ENCODE results near the gene NAGPA.

Gene NAGPA

GRCh38 chr16:5069854-5070253 is 36.1 kb upstream of the NAGPA start:
- no peak overlapping the region for H3K27ac ChIP-seq
- no peaks in the 10 kb centered on the region for H3K36me3 ChIP-seq
- peaks cover 14 to 18% of the 10 kb centered on the region in 2 experiments for H3K4me1 ChIP-seq (ENCODE audit: control insufficient read depth in 1 of 2, insufficient read depth in 1 of 2, low read depth in 1 of 2, low read length in 1 of 2)
- TF ChIP-seq CTCF (IDR thresholded peaks at IDR 0.05), result no peak
- peaks cover 12% of the 10 kb centered on the region for H3K27me3 ChIP-seq
- H3K4me3 ChIP-seq (ENCODE audit: low read depth in 1 of 2, low read length in 1 of 2), result no peak overlapping the region
- H3K9me3 ChIP-seq, result no peaks in the 10 kb centered on the region

- Histone ChIP-seq H3K4me1 (ENCODE audit: control insufficient read depth in 1 of 2, insufficient read depth in 1 of 2, low read depth in 1 of 2, low read length in 1 of 2) (peaks cover 14 to 18% of the 10 kb centered on the region in 2 experiments), H3K27me3 (peaks cover 12% of the 10 kb centered on the region), H3K36me3 (no peaks in the 10 kb centered on the region), H3K9me3 (no peaks in the 10 kb centered on the region), H3K27ac (no peak overlapping the region), H3K4me3 (ENCODE audit: low read depth in 1 of 2, low read length in 1 of 2) (no peak overlapping the region)
- no peak for TF ChIP-seq CTCF (IDR thresholded peaks at IDR 0.05)
Measured at GRCh38 chr16:5069048-5069447, 35.3 kb upstream of the NAGPA start.

- peaks cover 4 to 5% of the 10 kb centered on the region in 2 experiments for H3K4me1 ChIP-seq (ENCODE audit: control insufficient read depth in 1 of 2, insufficient read depth in 1 of 2, low read depth in 1 of 2, low read length in 1 of 2)
- no peaks in the 10 kb centered on the region for H3K36me3 ChIP-seq
- H3K27me3 ChIP-seq, result peaks cover 32% of the 10 kb centered on the region
- H3K9me3 ChIP-seq, result no peaks in the 10 kb centered on the region
- no peak overlapping the region for H3K4me3 ChIP-seq (ENCODE audit: low read depth in 1 of 2, low read length in 1 of 2)
- no peak overlapping the region for H3K27ac ChIP-seq
- no peak for TF ChIP-seq CTCF (IDR thresholded peaks at IDR 0.05)
Measured at GRCh38 chr16:5066511-5066910, 32.8 kb upstream of the NAGPA start.

GRCh38 chr16:5065813-5066212 is 32.1 kb upstream of the NAGPA start, which contains the start of gene C16orf89:
Gene C16orf89, minus strand, starts transcription at chr16:5065956. Its CDS starts 48 bp downstream, at chr16:5065908.
- no peaks in the 10 kb centered on the region for H3K36me3 ChIP-seq
- no peaks in the 10 kb centered on the region for H3K9me3 ChIP-seq
- no peak within 1 kb of the TSS for H3K27ac ChIP-seq
- TF ChIP-seq CTCF (IDR thresholded peaks at IDR 0.05), result no peak
- H3K4me3 ChIP-seq (ENCODE audit: low read depth in 1 of 2, low read length in 1 of 2), result no peak within 1 kb of the TSS
- peaks cover 32% of the 10 kb centered on the region for H3K27me3 ChIP-seq
- H3K4me1 ChIP-seq (ENCODE audit: control insufficient read depth in 1 of 2, insufficient read depth in 1 of 2, low read depth in 1 of 2, low read length in 1 of 2), result no peaks in the 10 kb centered on the region

- H3K9me3 ChIP-seq, result no peaks in the 10 kb centered on the region
- no peaks in the 10 kb centered on the region for H3K4me1 ChIP-seq (ENCODE audit: control insufficient read depth in 1 of 2, insufficient read depth in 1 of 2, low read depth in 1 of 2, low read length in 1 of 2)
- no peaks in the 10 kb centered on the region for H3K36me3 ChIP-seq
- peaks cover 32% of the 10 kb centered on the region for H3K27me3 ChIP-seq
- no peak overlapping the region for H3K4me3 ChIP-seq (ENCODE audit: low read depth in 1 of 2, low read length in 1 of 2)
- TF ChIP-seq CTCF (IDR thresholded peaks at IDR 0.05), result no peak
- no peak overlapping the region for H3K27ac ChIP-seq
Measured at GRCh38 chr16:5065326-5065725, 31.6 kb upstream of the NAGPA start.

GRCh38 chr16:5064915-5065314 is 31.2 kb upstream of the NAGPA start:
- no peak for TF ChIP-seq CTCF (IDR thresholded peaks at IDR 0.05)
- no peak overlapping the region for H3K27ac ChIP-seq
- H3K9me3 ChIP-seq, result no peaks in the 10 kb centered on the region

More at GRCh38 chr16:5064915-5065314, 31.2 kb upstream of the NAGPA start:
- Histone ChIP-seq H3K4me1 (ENCODE audit: control insufficient read depth in 1 of 2, insufficient read depth in 1 of 2, low read depth in 1 of 2, low read length in 1 of 2) (no peaks in the 10 kb centered on the region), H3K27me3 (peaks cover 32% of the 10 kb centered on the region), H3K4me3 (ENCODE audit: low read depth in 1 of 2, low read length in 1 of 2) (no peak overlapping the region), H3K36me3 (no peaks in the 10 kb centered on the region)
